Umbilical cord (tissue), 2 donors: ENCODE data around the gene PSPN. TPM values are rescaled to one million over a fixed set of nuclear protein-coding genes. Genes with fewer than 3 reads are reported as not detected.

Experiments used
- DNase-seq: peaks from one replicate; pipeline ENCODE4 v3.0.0-alpha.2; 2015; ENCODE audit warnings: low spot score
- total RNA-seq: library from RNA; depleted of rRNA; stranded (reverse); fragments of >200 nt; gene quantifications from one replicate; pipeline ENCODE4 v1.2.3, GENCODE V29; 2014; ENCODE audit warnings: low replicate concordance; ENCODE audit not compliant: insufficient read depth

PSPN gene
- 3.1 TPM for total RNA-seq

DNA sequence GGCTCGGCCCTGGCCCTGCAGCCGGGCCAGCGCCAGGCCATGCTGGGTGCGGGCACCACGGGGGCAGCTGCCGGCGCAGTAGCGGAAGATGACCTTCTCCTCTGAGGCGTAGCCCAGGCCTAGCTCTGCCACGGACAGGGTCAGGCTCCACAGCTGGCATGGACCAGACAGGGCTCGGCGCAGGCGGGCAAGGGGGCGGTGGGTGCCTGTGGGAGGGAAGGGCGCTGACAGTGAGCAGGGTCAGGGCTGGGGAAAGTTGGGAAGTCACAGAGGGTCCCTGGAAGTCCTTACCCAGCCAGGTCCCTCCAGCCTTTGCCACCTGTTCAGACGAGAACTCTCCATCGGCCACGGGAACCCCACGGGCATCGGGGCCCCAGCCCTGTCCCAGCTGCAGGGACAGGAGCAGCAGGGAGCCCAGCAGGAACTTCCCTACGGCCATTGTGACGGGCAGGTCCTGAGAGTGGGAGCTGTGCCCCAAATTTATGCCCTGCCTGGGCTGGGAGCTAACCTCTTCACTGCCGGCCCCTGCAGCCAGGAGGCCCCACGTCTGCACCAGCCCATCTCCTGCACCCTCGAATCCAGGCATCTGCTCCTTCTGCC, at the start of gene PSPN:
PSPN (minus strand) TSS at position 523 of the 600 bp plus-strand sequence; CDS start at position 439, 84 bp downstream.
- DNase-seq = no peak

DNA sequence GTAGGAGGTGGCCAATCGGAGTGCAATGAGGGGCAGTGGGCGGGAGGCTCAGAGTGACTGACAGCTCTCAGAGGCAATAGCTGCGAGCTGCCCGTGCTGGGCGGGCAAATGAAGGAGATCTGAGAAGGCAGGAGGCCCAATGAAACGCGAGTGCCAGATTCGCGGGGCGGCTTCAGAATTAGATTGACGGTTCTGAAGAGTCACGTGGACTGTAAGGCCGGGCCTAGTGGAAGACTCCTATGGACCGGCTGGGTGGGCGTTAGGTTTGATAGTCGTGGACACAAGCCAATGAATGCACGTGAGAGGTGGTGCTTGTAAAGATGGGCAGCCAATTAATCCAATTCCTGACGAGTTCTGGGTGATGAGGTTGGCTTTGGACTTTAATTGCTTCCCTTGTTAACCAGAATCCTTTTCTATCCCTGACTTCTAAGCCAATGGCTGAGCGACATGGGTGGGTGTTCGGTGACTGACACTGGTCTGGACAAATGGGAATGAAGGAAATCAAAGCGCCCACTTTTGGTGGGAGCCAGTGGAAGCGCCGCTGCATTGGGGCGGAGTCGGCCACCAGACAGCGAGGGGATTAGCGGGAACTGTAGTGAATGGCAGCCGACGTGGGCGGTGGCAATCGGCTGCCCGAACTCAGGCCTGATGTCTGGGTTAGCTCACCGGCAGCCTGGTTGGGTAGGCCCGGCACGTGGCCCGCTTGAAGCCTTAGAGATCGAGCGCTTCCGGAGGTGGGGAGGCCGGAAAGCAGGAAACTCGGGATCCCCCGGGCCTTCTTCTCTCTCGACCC, 49.4 kb upstream of the PSPN start:
- peak; percentile 100 for DNase-seq

- DNase-seq = no peak
Measured at GRCh38 chr19:6424195-6424938, 48.6 kb upstream of the PSPN start, which contains the start of gene KHSRP. Gene KHSRP, minus strand, starts transcription at chr19:6424811. Its CDS starts 110 bp downstream, at chr19:6424701.

DNA sequence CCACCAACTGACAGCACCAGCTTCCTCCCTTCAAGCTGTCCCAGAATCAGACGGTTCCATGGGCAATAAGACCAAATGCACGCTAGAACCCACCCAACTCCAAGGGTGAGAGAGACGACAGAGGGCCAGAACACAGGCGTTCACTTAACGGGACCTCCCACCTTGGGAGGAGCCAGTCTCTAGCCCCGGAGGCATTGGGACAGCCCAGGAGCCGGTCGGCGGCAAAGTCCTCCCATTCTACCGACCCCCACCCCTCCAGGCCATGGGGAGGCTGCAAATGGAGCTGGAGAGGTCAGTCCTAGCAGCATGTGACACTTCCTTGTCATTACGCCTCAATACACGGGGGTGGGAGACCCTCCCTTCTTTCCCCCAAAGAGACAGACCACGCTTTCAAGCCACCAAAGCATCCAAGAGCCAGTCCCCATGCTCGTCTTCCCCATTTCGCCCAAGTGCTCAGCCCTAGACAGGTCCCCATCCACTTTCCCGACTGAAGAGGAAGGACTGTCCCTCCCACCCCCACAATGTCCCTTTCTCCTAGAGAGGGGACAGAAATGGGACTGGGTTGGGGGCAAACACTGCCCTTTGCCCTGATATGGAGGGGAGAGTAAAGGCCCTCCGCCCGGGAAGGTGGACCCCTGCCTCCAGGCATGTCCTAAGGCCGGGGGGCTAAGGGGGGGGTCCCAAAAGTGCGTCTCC, 47.9 kb upstream of the PSPN start:
- peak; percentile 71 for DNase-seq

- DNase-seq = no peak
Measured at GRCh38 chr19:6421075-6422014, 45.6 kb upstream of the PSPN start.

DNA sequence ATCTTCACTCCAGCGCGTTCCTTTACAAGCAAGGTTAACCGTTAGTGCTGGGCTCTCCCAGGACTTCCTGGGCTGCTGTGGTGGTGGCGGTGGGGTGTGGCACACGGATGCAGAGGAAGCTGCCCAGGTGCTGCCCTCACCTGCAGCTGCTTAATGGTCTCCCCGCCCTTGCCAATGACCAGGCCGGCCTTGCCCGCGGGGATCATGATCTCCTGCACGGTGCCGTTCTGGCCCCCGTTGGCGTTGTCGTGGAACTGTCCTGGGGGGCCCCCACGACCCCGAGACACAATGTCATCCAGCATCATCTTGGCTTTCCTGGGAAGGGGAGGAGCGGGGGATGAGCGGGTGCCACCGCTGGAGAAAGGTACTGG, 42.8 kb upstream of the PSPN start:
- DNase-seq = no peak

DNA sequence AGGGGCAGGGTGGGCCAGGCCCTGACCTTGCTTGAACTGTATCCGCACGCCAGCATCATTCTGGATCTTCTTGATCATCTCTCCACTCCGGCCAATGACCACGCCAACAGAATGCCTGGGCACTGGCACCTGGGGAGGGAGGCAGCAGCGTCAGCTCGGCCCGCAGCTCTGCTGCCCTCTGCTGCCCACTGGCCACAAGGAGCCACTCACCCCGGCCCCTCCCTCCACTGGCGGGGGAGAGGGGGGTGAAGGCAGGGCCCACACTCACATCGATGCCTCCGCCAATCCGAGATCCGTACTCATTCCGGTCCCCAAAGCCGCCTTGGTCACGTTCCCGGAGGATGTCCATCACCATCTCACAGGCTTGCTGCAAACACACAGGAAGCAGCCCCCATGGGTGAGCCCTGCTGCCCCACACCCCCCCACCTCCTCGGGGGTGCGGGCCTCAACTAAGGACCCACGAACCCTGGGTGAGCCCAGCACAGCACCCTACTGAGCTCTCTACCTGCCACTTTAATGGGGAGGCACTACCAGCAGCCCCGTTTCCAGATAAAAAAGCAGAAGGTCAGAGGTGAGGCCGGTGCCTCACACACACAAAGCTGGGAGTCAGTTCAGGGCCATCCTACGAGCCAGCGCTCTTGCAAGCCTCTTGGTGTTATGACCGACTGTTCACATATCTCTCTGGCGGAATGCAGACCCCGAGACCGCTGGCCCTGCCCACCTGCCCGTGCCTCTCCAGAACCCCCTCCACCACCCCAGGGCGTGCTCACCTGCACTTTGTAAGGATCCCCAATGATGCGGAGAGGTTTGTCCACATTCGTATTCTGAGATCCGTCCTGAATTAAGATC, 42.2 kb upstream of the PSPN start:
- DNase-seq = no peak

DNA sequence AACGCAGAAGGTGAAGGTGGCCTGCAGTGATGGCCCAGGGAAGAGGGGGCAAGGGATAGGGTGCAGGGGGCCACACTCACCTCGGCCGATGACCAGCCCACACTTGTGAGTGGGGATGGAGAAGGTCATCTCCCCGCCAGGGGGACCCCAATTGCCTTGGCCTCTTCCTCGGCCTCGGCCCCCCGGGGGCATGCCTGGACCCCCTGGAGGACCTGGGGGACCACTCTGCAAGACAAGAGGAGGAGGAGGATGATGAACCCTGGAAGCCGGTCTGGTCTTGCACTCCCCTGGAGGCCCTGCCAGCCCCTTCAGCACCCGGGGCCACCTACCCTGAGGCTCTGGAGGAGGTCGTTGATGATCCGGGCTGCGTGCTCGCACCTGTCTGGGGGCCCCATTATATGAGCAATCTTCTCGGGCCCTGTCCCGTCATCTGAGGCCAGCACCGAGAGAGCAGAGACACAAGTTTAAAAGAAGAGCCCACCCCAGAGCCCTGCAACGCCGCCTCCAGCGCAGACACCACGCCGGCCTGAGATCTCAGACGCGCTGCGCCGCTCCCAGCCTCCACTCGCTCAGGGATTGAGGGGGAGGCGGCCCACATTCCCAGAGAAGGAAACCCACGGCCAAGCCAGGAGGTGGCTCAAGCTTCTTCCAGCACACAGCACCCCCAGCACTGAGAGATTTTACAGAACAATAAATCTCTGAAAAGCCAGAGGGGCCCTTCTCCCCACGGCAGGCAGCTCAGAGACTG, 41.1 kb upstream of the PSPN start:
- no peak for DNase-seq

- DNase-seq = no peak
Measured at GRCh38 chr19:6415591-6416190, 40.0 kb upstream of the PSPN start.

DNA sequence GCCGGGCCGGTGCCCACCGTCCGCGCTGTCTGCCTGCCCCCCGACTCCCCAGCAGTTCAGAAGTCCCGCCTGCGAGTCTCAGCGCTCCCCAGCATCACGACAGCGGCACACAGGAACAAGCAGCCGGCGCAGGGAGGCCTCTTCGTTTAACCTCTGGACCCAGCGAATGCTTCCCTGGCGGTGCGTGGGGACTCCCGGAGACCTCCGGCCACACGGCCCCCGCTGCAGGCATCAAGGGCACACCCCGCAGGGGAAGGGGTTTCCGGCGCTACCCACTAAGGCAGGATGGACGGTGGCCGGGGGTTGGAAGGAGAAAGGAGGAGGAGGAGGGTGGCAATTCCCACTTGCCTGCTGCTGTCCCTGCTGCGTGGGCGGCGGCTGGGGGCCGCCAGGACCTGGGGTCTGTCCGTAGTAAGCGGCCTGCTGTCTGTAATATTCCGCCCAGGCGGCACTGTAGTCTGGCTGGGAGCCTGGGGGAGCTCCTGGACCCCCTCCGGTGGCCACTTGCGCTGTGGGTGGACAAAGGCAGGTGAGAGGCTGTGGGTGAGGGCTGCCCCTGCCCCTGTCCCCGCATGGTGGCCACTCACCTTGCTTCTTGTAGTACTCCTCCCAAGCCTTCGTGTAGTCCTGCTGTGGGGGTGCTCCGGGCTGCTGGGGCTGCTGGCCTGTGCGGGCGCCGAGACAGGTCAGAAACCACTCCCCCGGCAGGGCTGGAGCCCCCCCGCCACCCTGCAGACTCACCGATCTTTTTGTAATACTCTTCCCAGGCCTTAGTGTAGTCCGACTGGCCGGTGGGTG, 39.3 kb upstream of the PSPN start:
- no peak for DNase-seq

GRCh38 chr19:6413721-6414643, 38.2 kb upstream of the PSPN start:
- no peak for DNase-seq

GRCh38 chr19:6413291-6413690, 37.6 kb upstream of the PSPN start:
- no peak for DNase-seq

DNA sequence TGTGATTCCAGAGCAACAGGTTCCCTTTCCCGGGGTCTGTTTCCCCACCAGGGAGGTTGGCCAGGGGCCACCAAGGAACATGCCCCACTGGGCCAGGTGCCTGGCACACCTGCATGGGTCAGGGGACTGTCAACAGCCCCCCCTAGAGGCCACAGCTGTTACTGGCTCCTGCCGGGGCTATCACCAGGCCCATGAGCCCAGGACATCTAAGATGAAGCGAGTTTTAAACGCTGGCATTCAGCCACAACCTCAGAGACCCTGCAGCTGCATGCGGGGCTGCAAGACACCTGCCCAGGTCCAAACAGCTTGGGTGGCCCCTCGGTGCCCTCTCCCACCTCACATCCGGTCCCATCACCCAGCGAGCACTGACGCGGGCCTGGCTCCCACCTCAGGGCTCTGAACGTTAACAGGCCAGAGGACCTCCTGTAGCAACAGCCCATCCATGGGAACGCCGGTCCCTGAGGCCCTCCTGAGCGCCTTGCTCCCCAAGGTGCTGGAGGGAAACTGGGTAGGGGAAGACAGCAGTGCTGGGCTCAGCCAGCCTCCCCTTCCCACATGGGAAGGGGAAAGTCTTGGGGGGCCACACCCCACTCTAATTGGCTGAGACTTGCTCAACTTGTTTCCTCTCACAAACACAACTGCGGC, 36.8 kb upstream of the PSPN start:
- no peak for DNase-seq

GRCh38 chr19:6412061-6412446, 36.3 kb upstream of the PSPN start:
- DNase-seq = no peak

- no peak for DNase-seq
Measured at GRCh38 chr19:6409346-6409745, 33.6 kb upstream of the PSPN start.

- no peak for DNase-seq
Measured at GRCh38 chr19:6406401-6406800, 30.7 kb upstream of the PSPN start.
